Measurements from ENCODE around the gene LARP4B.

LARP4B gene

GRCh38 chr10:821322-821721 is 110.2 kb downstream of the LARP4B start (continued):
- TF ChIP-seq ZBTB44 (tag by site-specific recombination; IDR thresholded peaks at IDR 0.05), result no peak
- TF ChIP-seq PRDM2 (tag by site-specific recombination; IDR thresholded peaks at IDR 0.05; ENCODE audit: borderline replicate concordance), result no peak
- TF ChIP-seq ZNF530 (tag by site-specific recombination; IDR thresholded peaks at IDR 0.05; ENCODE audit: low read depth), result no peak
- no peak for TF ChIP-seq HOXC10 (CRISPR knock-in tag; IDR thresholded peaks at IDR 0.05)

- TF ChIP-seq ZNF623 (tag by site-specific recombination; IDR thresholded peaks at IDR 0.05) (no peak), ZFP41 (tag by site-specific recombination; IDR thresholded peaks at IDR 0.05; ENCODE audit: borderline replicate concordance) (no peak), ZNF280D (tag by site-specific recombination; IDR thresholded peaks at IDR 0.05) (no peak), MZF1 (tag by site-specific recombination; IDR thresholded peaks at IDR 0.05; ENCODE audit: borderline replicate concordance) (no peak), ZNF140 (tag by site-specific recombination; IDR thresholded peaks at IDR 0.05) (no peak), ATF2 (tag by site-specific recombination; IDR thresholded peaks at IDR 0.05; ENCODE audit: low read depth) (no peak), ZNF624 (tag by site-specific recombination; IDR thresholded peaks at IDR 0.05) (no peak), ZNF292 (tag by site-specific recombination; IDR thresholded peaks at IDR 0.05; ENCODE audit: borderline replicate concordance, low read depth) (no peak)
- ChIA-PET POLR2A (no interaction called here), CTCF (no interaction called here)
- no peak overlapping the region for H3K27ac ChIP-seq (ENCODE audit: extremely low read depth, low read depth, low read length)
- peaks cover 21 to 99% of the 10 kb centered on the region in 2 experiments; a peak in 2 of 3 replicates for H3K36me3 ChIP-seq (ENCODE audit: control insufficient read depth in 2 of 2, insufficient read depth in 1 of 2, low read length in 2 of 2)
- no peaks in the 10 kb centered on the region for H3K9me3 ChIP-seq (ENCODE audit: control insufficient read depth, insufficient read depth, low read depth, low read length)
- no peaks in the 10 kb centered on the region for H3K4me1 ChIP-seq (ENCODE audit: control insufficient read depth, insufficient read depth, low read length)
- H3K4me3 ChIP-seq (ENCODE audit: low read depth, low read length), result no peak overlapping the region
Measured at GRCh38 chr10:819816-820215, 111.7 kb downstream of the LARP4B start.
